Activated CD4-positive, alpha-beta memory T cell treated with anti-CD3 and anti-CD28 coated beads for 36 hours (primary cell): ENCODE data around the gene WFDC6. TPM values are rescaled to one million over a fixed set of nuclear protein-coding genes. Genes with fewer than 3 reads are reported as not detected.

ENCODE experiments used
- CTCF ChIA-PET: fragments of 350-600 bp; sonication (Branson Sonifier 250); formaldehyde crosslinking; loops from one replicate; lab custom pipeline; 2021; ENCODE audit warnings: antibody characterized with exemption, inconsistent platforms; lab: Charles Lee
- POLR2A ChIA-PET: fragments of 350-600 bp; sonication (Branson Sonifier 250); formaldehyde crosslinking; loops from one replicate; lab custom pipeline; 2021; ENCODE audit warnings: antibody characterized with exemption; lab: Charles Lee
- DNase-seq: peaks from one replicate; pipeline ENCODE4 v3.0.0-alpha.2; 2020
- H3K27ac Mint-ChIP-seq: one replicate; pipeline ENCODE4 v1.8.0; 2021; ENCODE audit warnings: mixed read lengths
- H3K27me3 Mint-ChIP-seq: one replicate; pipeline ENCODE4 v1.8.0; 2021; ENCODE audit warnings: mixed read lengths
- H3K36me3 Mint-ChIP-seq: one replicate; pipeline ENCODE4 v1.8.0; 2021; ENCODE audit warnings: mixed read lengths
- H3K4me1 Mint-ChIP-seq: one replicate; pipeline ENCODE4 v1.8.0; 2021; ENCODE audit warnings: low read depth, mixed read lengths
- H3K4me3 Mint-ChIP-seq: one replicate; pipeline ENCODE4 v1.8.0; 2021; ENCODE audit warnings: mild to moderate bottlenecking, mixed read lengths
- H3K9me3 Mint-ChIP-seq: one replicate; pipeline ENCODE4 v1.8.0; 2021; ENCODE audit warnings: mixed read lengths
- intact Hi-C: fragments of 100-400 bp; cut with micrococcal nuclease; formaldehyde crosslinking; loops from one replicate; pipeline ENCODE4 v1.15.1; 2023
- total RNA-seq, 2 experiments: library from RNA; stranded (reverse); gene quantifications; one replicate each; pipeline ENCODE4 v1.2.3, GENCODE V29; 2021

WFDC6 gene
- total RNA-seq, 2 experiments from 2014 or later, result not detected

GRCh38 chr20:45495501-45495941 is 43.8 kb downstream of the WFDC6 start:
- intact Hi-C loops, result no loop called here
- Mint-ChIP-seq H3K4me1 (no peaks in the 10 kb centered on the region), H3K27ac (no peak overlapping the region), H3K4me3 (no peak overlapping the region), H3K9me3 (no peaks in the 10 kb centered on the region), H3K27me3 (peaks cover 5% of the 10 kb centered on the region), H3K36me3 (no peaks in the 10 kb centered on the region)
- no peak for DNase-seq
- POLR2A ChIA-PET, result no interaction called here
- CTCF ChIA-PET, result interaction anchor here (0.9 to 1.6 kb wide), 3 partner anchors 202 to 331 kb away, joined by 3 to 6 read pairs (median 4); no protein-coding TSS in a partner anchor

- Mint-ChIP-seq H3K27me3 (peaks cover 17% of the 10 kb centered on the region), H3K4me3 (no peak overlapping the region), H3K9me3 (no peaks in the 10 kb centered on the region), H3K4me1 (no peaks in the 10 kb centered on the region), H3K36me3 (no peaks in the 10 kb centered on the region), H3K27ac (no peak overlapping the region)
- intact Hi-C loops, result no loop called here
- no peak for DNase-seq
- CTCF ChIA-PET, result no interaction called here
- POLR2A ChIA-PET, result no interaction called here
These were observed 50.2 kb downstream of the WFDC6 start for GRCh38 chr20:45489083-45489531.

GRCh38 chr20:45487231-45487635 is 52.0 kb downstream of the WFDC6 start:
- no peak overlapping the region for H3K4me3 Mint-ChIP-seq
- H3K27ac Mint-ChIP-seq, result no peak overlapping the region
- no peaks in the 10 kb centered on the region for H3K4me1 Mint-ChIP-seq
- H3K27me3 Mint-ChIP-seq, result peaks cover 20% of the 10 kb centered on the region
- POLR2A ChIA-PET, result no interaction called here
- intact Hi-C loops, result no loop called here
- H3K36me3 Mint-ChIP-seq, result no peaks in the 10 kb centered on the region
- no peak for DNase-seq
- CTCF ChIA-PET, result interaction anchor here (0.9 kb wide), 1 partner anchor 32 kb away, joined by 3 read pairs; no protein-coding TSS in a partner anchor
- H3K9me3 Mint-ChIP-seq, result no peaks in the 10 kb centered on the region

DNA sequence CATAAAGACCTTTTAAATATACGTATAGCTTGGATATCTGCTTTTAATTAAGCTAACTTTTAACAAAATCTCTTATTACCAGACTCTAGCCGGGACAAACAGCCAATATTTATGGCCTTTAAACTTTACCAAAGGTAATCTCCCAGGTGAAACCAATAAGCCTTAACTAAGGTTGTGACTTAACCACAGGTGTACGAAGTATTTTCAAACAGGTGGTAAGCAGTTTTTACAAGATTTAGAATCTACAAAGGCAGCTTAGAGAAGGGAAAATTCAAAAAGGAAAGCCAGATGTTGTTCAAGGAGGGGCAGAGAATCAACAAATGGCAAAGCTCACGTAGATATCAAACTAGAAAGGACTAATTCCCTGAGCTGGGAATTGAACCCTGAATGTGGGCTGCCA is 53.9 kb downstream of the WFDC6 start:
- intact Hi-C loops, result no loop called here
- no peaks in the 10 kb centered on the region for H3K36me3 Mint-ChIP-seq
- no peak for DNase-seq
- peaks cover 29% of the 10 kb centered on the region for H3K27me3 Mint-ChIP-seq
- H3K27ac Mint-ChIP-seq, result no peak overlapping the region
- no peak overlapping the region for H3K4me3 Mint-ChIP-seq
- ChIA-PET POLR2A (no interaction called here), CTCF (interaction anchor here (0.9 to 2.3 kb wide), 3 partner anchors 15 to 347 kb away, joined by 3 to 8 read pairs (median 4); partner anchors contain the start of gene WFDC2)
- H3K4me1 Mint-ChIP-seq, result no peaks in the 10 kb centered on the region
- H3K9me3 Mint-ChIP-seq, result no peaks in the 10 kb centered on the region

DNA sequence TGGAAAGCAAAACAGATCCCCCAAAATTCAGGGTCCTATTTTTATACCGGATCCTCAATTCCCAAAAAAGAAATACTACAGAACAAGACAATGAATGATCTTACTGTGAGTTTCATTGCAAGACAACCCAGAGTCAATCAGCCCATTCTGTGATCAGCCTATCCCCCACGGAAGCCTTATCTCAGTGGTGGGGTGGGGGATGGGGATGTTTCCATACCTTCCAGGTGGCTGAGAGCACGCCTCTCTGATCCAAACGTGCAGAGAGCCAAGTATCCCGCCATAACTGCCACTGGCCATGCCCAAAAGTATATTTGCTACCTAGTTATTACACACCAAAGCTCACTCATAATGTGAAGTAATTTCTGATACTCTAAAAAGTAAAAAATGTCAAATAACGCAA is 54.6 kb downstream of the WFDC6 start:
- H3K27me3 Mint-ChIP-seq, result peaks cover 33% of the 10 kb centered on the region
- CTCF ChIA-PET, result interaction anchor here (0.9 to 2.3 kb wide), 3 partner anchors 14 to 346 kb away, joined by 3 to 8 read pairs (median 4); partner anchors contain the start of gene WFDC2
- intact Hi-C loops, result no loop called here

More for the DNA sequence above, 54.6 kb downstream of the WFDC6 start:
- Mint-ChIP-seq H3K27ac (no peak overlapping the region), H3K36me3 (no peaks in the 10 kb centered on the region), H3K4me3 (no peak overlapping the region), H3K9me3 (no peaks in the 10 kb centered on the region), H3K4me1 (no peaks in the 10 kb centered on the region)
- DNase-seq, result no peak
- POLR2A ChIA-PET, result no interaction called here

Other genes starting within 250 kb of the WFDC6 start
- not detected for gene RBPJL, start 232.6 kb downstream of the WFDC6 start, total RNA-seq
- gene MATN4, start 231.2 kb downstream of the WFDC6 start, total RNA-seq, result under 1 TPM; 0.70 to 0.95 TPM
- gene SDC4, start 191.1 kb downstream of the WFDC6 start, total RNA-seq, result 10 to 100 TPM; 67.8 to 69.8 TPM
- 10 to 100 TPM; 19.9 to 24.8 TPM for gene SYS1, start 176.3 kb downstream of the WFDC6 start, total RNA-seq
- under 1 TPM; 0.24 to 0.55 TPM for gene TP53TG5, start 161.2 kb downstream of the WFDC6 start, total RNA-seq
- gene DBNDD2, start 131.2 kb downstream of the WFDC6 start, total RNA-seq, result 10 to 100 TPM; 21.6 to 22.6 TPM
- 10 to 100 TPM; 41.5 to 44.4 TPM for gene PIGT, start 123.3 kb downstream of the WFDC6 start, total RNA-seq
- under 1 TPM; 0.38 to 0.92 TPM for gene WFDC2, start 69.7 kb downstream of the WFDC6 start, total RNA-seq
- not detected for gene SPINT3, start 23.9 kb downstream of the WFDC6 start, total RNA-seq
- not detected for gene EPPIN, start 7.9 kb upstream of the WFDC6 start, total RNA-seq
- gene WFDC8, start 39.8 kb upstream of the WFDC6 start, total RNA-seq, result not detected
- not detected for gene WFDC10A, start 90.3 kb upstream of the WFDC6 start, total RNA-seq
- not detected for gene WFDC9, start 91.8 kb upstream of the WFDC6 start, total RNA-seq
- gene WFDC11, start 130.8 kb upstream of the WFDC6 start, total RNA-seq, result not detected
- not detected for gene WFDC13, start 162.6 kb upstream of the WFDC6 start, total RNA-seq
- gene WFDC10B, start 165.5 kb upstream of the WFDC6 start, total RNA-seq, result not detected
- not detected for gene SPINT4, start 182.9 kb upstream of the WFDC6 start, total RNA-seq